EL (cell line): Measurements from ENCODE around the gene DUSP22.

ENCODE experiments used
- DNase-seq: peaks from one replicate; pipeline ENCODE4 v3.0.0-alpha.2; 2016

The DUSP22 gene

DNA sequence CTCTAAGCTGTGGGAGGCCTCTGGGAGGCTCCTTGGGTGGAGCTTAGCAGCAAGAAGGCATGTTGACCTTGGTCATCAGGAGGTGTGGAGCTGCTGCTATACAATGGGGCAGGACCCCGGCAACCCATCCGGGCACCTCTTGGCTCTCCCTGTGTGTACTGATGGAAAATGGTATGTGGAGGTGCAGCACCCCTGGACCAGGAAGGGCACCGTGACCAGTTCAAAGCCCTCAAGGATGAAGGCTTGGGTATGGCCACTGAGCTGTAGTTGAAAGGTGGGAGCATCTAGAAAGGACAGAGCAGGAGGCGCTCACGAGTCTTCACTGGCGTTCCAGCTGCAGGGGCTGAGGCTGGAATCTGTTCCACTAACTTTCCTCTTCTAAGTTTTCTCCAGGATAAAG lies 92.6 kb downstream of the DUSP22 start:
- DNase-seq, result no peak

DNA sequence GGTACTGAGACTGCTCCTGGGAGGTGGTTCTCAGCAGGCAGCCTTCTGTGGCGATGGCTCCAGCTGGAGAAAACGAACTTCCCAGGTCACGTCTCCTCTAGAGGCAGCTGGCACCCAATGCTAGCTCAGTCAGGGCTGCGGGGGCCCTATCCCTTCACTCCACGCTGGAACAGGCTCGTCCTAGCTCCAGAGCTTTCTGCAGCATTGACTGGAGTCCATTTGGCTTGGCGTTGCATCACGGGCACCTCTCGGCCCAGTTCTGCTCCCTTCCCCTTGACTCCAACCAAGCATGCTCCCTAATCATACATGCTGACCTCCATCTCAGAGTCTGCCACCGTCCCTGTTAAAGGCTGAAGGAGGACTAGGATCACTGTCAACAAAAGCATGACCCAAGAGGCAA lies 93.3 kb downstream of the DUSP22 start:
- DNase-seq, result no peak

DNA sequence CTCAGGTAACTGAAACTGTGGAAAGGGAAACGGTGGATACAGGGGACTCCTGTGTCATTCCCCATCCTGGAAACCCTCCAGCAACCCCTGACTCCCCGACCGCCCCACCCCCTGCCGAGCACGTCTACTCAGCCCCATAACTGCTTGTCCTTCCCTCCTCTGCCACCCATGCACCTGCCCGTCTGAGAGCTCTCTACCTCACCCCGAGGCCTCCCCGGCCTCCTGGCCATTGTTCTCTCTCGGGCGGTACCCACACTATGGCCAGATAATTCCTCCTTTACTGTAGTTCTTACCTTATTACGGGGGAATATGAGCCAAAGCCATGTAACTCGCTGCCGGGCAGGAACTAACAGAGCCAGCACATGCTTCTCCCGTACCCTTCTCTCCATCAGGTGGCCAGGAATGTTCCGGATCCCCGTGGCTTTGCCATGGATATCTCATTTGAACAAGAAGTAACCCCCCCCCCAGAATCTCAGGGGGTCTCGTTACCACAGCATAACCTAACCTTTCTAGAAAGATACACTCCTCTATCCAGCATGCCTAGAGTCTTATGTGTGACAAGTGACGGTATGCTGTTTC lies 94.5 kb downstream of the DUSP22 start:
- DNase-seq, result no peak

DNA sequence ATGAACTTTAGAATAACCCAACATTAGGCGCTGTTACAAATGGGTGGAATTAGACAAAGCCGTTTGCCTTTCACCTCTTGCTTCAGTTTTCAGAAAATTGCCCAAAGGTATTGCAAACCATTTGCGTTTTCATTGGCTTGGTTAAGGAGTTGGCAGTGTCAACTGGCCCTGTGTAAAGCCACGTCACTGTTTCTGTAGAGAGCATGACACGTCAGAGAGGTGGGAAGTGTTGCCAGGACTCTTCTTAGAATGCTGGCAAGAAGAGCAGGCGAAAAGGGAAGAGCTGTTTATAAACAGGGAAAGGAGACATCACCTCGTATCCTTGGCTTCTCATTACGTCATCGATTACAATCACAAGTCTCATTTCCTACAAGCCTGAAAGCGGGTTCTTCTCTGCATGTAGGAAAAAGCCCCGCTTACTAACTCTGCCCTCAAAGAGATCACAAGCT lies 95.0 kb downstream of the DUSP22 start:
- no peak for DNase-seq

DNA sequence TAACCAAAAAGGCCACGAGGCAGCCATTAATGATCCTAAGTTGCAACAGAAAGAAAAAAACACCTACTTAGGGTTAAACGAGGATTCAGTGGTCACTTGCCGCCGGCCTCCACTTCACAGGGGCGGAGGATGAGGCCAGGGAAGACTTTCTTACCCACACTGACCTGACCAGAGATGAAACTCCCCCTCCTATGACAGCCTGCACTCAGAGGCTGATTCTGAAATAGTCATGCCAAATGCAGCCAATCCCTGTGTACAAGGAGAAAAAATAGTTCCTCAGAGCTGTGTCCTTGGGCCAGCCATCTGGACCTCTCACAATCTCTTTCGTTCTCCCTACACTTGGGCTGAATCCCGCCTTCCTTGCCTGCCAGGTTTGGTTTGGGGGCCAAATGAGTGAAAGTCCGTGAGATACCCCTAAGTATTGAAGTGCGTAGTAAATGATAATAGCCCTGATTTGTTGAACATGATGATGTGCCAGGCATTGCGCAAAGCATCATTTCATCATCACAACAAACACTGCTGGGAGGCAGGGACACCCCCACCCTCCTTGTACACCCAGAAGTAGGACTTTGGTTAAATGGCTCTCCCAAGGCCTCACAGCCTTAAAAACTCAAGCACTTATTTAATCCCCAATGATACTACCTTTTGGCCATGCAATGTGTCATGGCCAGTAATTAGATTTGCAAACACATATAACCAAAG lies 96.1 kb downstream of the DUSP22 start:
- DNase-seq, result no peak

DNA sequence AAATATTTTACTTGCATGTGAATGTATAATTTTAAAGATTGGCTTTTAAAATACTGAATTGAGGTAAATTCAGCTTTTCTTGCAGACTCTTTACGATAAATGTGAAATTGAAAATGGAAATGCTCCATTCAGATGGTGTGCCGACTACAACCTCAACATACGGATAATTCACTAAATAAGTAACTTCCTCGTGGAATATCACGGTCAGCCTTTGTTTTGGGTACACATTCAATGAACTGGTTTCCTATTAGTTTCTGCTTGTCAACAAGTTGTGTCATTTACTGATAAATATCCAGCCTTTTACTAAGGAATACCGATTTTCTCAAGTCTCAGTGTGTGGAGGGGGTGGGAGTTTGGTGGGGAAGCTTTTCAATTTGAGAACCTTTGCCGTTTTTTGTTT lies 96.9 kb downstream of the DUSP22 start:
- DNase-seq, result no peak

DNA sequence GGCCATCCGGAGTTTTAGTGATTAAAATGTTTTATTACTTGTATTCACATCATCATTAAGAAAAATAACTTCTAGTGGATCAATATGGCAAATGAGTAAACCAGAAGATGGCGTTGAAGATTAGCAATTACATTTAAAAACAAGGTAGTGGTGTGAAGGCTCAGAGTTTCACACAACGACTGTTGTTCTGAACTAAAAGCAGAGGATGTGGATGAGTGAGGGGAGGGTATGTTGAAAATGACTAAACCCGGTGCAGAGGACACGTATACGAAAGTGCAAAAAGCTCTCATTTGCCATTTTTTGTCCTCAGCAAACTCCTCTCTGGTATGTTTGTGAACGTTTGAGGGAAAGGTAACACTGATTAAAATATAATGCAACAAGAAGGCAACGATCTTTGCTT lies 97.3 kb downstream of the DUSP22 start:
- no peak for DNase-seq

DNA sequence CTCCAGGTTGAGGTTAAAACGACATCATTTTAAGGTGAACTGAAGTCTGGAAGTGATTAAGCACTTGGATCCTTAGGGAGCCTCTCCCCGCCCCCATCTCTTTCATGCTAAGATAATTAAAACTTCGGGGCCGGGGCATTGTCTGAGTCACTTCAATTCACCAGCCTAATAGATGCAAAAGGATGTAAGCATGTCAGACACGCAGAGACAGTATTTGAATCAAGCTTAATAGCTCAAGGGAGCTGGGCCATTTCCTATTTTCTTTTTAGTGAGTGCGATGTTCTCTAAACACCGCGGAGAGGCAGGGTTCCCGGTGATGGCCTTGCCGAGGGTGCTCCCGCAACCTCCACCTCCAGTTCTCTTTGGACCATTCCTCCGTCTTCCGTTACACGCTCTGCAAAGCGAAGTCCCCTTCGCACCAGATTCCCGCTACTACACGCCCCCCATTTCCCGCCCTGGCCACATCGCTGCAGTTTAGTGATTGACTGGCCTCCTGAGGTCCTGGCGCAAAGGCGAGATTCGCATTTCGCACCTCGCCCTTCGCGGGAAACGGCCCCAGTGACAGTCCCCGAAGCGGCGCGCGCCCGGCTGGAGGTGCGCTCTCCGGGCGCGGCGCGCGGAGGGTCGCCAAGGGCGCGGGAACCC lies 98.7 kb downstream of the DUSP22 start:
- peak; percentile 18 for DNase-seq

DNA sequence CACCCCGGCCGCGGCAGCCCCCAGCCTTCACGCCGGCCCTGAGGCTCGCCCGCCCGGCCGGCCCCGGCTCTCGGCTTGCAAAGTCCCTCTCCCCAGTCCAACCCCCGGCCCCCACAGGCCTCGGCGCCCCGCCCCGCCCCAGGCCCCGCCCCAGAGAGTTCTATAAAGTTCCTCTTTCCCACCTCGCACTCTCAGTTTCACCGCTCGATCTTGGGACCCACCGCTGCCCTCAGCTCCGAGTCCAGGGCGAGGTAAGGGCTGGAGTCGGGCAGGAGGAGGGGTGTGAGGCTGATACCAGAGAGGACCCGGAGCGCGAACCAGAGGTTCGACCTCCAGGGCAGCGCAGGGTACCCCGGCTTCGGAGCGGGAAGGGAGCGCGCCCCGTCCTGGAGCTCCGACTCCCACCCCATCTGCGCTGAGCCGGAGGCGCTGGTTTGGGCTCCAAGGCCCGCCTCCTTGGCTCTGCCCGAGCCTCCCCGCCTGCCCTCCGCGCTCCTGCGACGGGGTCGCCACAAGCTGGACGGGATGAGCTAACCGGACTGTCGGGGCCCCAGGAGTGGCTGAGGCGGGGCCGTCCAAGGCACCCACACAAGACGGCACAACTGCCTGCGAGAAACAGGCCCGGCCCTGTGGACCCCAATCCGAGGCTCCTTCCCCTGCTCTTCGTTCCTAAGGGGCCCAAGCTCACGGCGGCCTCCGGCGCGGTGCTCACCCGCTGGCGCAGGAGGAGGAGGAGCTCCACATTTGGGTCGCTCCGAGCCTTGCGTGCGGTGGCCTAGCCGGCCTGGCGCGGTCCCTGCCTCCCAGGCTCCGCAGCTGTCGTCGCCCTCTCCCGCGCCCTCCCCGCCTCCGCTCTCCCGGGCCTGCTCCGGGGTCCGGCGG lies 99.5 kb downstream of the DUSP22 start, which contains the start of gene IRF4:
Gene IRF4 (plus strand): TSS at position 194 of the 882 bp plus-strand sequence. CDS start 1,401 bp downstream, outside the sequence.
- DNase-seq, result no peak

DNA sequence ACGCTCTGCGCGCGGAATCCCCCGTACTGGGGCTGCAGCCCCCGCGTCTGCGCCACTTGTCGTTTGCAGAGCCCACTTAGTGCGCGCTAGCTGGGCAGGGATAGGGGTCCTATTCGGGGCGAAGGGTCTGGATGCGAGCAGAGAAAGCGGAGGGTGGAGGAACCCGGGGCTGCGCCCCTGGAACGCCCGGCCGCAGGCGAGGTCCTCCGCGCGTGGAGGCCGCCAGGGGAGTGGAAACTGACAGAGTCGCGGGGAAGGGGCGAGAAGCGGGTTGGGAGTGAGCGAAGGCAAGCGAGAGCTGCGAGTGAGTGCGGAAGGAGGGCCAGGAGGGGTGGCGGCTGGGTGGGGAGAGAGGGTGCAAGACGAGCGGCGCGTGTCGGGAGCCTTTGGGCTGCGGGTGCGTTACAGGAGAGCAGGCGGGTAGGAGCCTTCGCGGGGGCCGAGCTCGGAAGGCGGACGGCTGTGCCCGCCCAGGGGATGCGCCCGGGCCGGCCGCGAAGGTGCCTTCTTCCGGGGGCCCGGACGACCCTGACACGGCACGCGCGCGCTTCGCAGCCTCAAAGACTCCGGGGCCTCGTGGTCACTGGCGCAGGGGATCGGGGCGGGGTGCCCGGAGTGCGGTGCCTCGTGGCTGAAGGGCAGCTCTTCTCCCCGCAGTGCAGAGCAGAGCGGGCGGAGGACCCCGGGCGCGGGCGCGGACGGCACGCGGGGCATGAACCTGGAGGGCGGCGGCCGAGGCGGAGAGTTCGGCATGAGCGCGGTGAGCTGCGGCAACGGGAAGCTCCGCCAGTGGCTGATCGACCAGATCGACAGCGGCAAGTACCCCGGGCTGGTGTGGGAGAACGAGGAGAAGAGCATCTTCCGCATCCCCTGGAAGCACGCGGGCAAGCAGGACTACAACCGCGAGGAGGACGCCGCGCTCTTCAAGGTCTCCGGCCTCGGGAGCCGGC lies 100.4 kb downstream of the DUSP22 start:
- no peak for DNase-seq

DNA sequence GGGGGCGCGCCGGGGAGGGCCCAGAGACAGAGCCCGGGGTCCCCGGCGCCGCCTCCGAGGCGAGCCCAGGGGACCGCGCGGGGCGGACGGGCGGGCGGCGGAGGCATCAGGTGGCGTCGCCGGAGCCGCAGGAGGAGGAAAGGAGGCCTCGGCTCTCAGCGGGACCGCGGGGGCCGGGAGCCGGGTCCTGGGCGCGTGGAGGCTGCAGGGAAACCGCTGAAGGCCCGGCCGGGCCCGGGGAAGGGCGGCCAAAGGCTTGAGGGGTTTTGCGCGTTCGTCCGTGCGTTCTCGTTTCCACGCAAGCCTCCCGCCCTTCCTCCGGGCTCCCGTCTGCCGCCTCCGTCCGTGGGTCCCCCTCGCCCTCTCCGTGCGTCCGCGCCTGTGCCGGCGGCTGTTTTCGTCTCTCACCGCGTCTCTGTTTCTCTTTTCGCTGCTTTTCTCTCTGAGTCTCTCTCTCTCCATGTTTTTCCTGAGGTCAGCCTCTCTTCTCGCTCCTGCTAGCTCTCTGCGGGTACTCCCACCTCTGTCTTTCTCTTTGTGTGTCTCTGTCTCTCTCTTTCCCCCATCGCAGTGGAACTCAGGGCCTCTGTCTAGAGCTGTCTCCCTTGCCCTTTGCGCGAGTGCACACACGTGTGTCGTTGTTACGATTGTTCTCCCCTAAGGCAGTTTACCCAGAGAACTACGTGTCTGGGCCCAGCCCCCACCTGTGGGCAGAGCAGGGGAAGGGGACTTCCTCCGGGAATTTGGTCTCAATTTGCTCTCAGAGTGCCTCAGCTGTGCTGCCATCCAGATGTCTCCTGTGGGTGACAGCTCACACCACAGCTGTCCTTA lies 101.3 kb downstream of the DUSP22 start:
- DNase-seq, result no peak

DNA sequence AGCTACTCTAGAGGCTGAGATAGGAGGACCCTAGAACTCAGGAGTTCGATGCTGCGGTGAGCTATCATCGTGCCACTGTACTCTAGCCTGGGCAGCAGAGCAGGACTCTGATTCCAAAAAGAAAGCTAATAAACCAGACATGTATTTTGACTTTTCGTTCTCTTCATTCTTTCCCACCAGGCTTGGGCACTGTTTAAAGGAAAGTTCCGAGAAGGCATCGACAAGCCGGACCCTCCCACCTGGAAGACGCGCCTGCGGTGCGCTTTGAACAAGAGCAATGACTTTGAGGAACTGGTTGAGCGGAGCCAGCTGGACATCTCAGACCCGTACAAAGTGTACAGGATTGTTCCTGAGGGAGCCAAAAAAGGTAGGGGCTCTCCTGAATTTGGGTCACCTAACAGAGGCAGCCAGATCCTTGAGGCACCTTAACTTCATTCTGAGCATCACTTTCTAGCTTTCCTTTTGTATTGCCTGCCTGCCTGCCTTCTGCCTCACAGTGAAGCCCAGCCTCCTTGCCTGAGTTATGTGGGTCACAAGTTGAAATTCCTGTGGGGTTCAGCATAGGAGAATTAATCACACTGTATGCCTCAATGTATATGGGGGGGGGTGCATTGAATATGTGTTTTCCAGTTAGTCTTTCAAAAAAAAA lies 102.5 kb downstream of the DUSP22 start:
- no peak for DNase-seq

DNA sequence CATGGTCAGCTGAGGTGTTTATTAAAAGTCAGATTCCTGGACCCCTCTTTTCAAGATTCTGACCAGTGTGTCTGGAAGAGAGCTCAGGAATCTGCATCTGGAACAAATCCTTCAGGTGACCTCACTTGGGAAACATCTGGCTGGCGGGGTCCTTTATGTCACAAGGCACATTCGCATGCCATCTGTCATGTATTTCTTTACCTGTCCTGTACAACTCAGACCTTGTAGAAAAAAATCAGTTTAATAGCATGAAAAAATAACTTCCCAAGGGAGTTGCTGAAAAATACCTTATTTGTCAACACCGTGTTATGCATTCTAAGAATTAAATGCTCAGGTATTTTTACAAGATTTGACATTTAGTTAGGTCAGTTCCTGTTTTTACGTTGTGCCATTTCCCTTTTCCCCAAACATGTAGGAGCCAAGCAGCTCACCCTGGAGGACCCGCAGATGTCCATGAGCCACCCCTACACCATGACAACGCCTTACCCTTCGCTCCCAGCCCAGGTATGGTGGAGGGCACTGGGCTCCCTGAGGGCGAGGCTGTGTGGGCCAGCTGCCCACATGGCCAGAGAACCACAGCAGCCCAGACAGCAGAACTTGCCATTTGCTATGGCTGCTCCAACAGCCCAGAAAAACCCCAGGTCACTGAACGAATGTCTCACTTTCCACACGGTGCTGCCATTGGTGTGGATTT lies 103.3 kb downstream of the DUSP22 start:
- no peak for DNase-seq

DNA sequence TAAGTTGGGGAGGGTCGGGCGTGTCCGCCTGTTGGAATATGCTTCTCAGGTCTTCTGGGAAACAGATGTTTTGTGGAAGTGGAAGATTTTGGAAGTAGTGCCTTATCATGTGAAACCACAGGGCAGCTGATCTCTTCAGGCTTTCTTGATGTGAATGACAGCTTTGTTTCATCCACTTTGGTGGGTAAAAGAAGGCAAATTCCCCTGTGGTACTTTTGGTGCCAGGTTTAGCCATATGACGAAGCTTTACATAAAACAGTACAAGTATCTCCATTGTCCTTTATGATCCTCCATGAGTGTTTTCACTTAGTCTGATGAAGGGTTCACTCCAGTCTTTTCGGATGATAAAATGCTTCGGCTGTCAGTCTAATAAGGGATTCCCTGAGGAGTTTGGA lies 103.8 kb downstream of the DUSP22 start:
- no peak for DNase-seq

DNA sequence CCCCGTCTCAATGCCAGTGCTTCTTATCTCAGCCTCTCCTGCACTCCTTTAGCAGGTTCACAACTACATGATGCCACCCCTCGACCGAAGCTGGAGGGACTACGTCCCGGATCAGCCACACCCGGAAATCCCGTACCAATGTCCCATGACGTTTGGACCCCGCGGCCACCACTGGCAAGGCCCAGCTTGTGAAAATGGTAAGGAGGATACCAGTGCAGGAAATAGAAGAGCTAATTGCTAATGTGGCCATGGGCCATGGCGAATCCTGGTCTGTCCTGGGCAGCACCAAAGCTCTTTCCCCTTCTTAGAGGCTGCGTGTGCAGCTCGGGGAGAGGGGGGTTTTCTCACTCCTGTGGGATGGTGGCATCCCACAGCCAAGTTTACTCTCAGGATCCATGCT lies 104.8 kb downstream of the DUSP22 start:
- no peak for DNase-seq

DNA sequence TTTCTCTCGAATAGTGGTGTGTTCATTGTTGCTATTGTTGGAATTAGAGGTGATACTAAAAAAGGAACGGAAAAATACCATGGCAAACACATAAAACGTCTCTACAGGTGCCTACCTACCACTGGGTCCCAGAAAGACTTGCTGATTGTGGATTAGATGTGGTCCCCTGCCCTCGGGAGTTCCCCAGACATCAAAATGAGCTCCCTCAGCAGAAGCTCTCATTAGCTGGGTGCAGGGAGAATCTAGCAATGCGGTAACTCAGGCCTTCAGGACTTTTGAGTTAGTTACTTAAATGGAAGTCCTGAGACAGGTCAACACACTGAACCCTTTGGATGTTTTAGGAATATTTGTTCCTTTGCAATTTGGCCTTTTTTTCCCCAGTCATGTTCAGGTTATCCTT lies 105.3 kb downstream of the DUSP22 start:
- DNase-seq, result no peak

DNA sequence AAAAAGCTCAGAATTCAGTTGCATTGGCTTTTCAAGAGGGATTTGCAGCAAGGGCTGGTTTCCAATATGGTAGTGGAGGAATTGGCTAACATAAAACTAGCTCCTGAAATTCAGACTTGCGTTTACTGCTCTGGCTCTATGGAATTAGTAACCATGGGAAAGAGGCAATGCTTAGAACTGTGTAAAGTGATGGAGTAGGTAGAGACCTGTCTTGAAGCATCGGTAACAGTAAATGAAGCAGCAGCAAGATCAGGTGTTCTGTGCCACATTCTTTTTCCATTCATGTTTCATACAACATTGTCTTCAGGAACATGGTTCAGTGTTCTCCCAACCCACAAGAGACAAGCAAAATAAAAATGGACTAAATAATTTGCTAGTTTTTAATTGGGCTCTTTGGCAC lies 105.8 kb downstream of the DUSP22 start:
- no peak for DNase-seq

DNA sequence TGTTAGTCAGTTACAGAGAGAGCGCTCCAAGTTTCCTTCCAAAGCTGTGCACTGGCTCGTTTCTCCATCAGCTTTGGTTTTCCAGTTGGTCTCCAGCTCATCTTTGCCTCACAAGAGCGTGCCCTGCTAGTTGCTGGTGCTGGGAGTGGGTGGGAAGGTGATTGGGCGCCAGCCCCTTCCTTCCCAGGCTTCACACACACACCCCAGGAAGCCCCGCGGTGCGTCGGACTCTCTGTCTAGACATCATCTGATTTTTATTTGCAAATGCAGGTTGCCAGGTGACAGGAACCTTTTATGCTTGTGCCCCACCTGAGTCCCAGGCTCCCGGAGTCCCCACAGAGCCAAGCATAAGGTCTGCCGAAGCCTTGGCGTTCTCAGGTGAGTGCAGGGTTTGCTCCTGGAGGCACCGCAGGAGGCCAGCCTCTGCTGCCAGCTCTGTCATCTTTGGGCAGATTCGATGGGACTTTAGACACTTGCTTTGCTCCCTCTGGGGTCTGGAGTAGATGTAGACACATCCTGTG lies 106.3 kb downstream of the DUSP22 start:
- no peak for DNase-seq

DNA sequence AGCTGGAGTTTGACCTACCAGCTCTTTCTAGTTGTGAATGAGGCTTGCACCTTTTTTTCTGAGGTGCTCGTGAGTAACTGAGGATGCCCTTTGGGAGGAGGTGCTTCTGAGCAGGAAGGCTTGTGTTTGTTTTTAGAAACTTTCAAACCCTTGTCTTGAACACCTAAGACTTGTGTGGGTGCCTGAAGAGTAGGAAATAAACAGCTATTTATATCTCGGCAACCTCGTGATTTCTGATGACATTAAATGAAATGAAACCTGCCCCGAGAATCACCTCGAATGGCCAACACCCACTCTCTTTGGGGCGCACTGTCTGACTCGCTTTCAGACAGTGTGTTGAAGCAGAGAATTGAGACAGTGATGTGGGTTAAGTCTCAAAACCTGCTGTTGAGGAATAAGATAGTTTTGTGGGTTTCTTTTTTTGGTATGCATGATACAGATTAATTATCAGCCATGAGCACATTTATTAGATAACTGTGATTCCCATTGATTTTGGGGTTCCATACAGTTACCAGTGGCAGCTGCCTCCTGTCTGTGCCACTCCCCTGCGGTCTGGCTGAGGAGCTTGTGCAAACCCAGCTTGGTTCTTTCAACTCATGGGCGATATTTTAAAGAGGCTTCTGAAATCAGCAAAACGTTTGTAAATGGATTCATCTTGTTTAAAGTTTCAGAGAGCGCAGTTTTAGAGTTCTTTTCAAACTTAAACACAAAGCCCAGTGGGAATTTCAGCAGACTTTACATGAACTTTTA lies 107.7 kb downstream of the DUSP22 start:
- no peak for DNase-seq
